ENCODE measurements around the gene C12orf50.

Gene C12orf50

DNA sequence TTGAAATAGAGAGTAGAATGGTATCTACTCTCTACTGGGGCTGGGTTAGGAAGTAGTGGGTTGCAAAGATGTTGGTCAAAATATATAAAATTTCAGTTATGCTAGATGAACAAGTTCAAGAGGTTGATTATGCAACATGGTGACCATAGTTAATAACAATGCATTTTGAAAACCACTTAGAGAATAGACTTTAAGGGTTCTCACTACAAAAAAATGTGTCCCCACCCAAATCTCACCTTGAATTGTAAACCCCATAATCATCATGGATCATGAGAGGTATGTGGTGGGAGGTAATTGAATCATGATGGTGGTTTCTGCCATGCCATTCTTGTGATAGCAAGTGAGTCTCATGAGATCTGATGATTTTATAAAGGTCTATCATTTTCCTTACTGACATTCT lies 94.0 kb downstream of the C12orf50 start:
- no peak for TF ChIP-seq TAF1 (IDR thresholded peaks at IDR 0.05; ENCODE audit: borderline replicate concordance, insufficient read depth, low read length)
- TF ChIP-seq, protein P1, sequence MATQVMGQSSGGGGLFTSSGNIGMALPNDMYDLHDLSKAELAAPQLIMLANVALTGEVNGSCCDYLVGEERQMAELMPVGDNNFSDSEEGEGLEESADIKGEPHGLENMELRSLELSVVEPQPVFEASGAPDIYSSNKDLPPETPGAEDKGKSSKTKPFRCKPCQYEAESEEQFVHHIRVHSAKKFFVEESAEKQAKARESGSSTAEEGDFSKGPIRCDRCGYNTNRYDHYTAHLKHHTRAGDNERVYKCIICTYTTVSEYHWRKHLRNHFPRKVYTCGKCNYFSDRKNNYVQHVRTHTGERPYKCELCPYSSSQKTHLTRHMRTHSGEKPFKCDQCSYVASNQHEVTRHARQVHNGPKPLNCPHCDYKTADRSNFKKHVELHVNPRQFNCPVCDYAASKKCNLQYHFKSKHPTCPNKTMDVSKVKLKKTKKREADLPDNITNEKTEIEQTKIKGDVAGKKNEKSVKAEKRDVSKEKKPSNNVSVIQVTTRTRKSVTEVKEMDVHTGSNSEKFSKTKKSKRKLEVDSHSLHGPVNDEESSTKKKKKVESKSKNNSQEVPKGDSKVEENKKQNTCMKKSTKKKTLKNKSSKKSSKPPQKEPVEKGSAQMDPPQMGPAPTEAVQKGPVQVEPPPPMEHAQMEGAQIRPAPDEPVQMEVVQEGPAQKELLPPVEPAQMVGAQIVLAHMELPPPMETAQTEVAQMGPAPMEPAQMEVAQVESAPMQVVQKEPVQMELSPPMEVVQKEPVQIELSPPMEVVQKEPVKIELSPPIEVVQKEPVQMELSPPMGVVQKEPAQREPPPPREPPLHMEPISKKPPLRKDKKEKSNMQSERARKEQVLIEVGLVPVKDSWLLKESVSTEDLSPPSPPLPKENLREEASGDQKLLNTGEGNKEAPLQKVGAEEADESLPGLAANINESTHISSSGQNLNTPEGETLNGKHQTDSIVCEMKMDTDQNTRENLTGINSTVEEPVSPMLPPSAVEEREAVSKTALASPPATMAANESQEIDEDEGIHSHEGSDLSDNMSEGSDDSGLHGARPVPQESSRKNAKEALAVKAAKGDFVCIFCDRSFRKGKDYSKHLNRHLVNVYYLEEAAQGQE (IDR thresholded peaks at IDR 0.05; ENCODE audit: insufficient read depth in 1 of 2, low read depth in 2 of 2, low read length in 2 of 2): no peak
- no peak for TF ChIP-seq FOXP2 (optimal IDR thresholded peaks at IDR 0.05; ENCODE audit: borderline replicate concordance, extremely low read depth, extremely low read length, insufficient read depth)
- TF ChIP-seq SIN3A (IDR thresholded peaks at IDR 0.05; ENCODE audit: borderline replicate concordance, insufficient read depth, low read length): no peak
- TF ChIP-seq POLR2AphosphoS5 (IDR thresholded peaks at IDR 0.05; ENCODE audit: low read depth, low read length): no peak

DNA sequence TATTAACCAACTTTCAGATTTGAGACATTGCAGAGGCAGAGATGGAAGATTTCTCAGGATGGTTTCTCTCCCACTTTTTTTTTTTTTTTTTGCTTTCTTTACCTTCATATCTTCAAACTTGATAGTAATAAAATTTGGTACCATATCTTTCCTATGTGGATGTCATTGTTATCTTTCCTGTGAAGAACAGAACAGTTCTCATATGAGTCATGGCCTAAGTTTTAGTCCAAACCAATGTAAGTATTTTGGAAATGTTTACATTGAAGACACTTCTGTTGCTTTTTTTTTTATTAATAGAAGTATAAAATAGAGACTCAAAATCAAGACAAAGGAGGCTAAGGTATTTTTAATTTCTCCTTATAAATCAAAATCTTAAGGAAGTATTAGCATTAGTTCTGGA lies 95.2 kb downstream of the C12orf50 start:
- no peak for TF ChIP-seq POLR2AphosphoS5 (IDR thresholded peaks at IDR 0.05; ENCODE audit: low read depth, low read length)
- TF ChIP-seq, protein P1 (IDR thresholded peaks at IDR 0.05; ENCODE audit: insufficient read depth in 1 of 2, low read depth in 2 of 2, low read length in 2 of 2): no peak
- TF ChIP-seq FOXP2 (optimal IDR thresholded peaks at IDR 0.05; ENCODE audit: borderline replicate concordance, extremely low read depth, extremely low read length, insufficient read depth): no peak
- no peak for TF ChIP-seq SIN3A (IDR thresholded peaks at IDR 0.05; ENCODE audit: borderline replicate concordance, insufficient read depth, low read length)
- no peak for TF ChIP-seq TAF1 (IDR thresholded peaks at IDR 0.05; ENCODE audit: borderline replicate concordance, insufficient read depth, low read length)

DNA sequence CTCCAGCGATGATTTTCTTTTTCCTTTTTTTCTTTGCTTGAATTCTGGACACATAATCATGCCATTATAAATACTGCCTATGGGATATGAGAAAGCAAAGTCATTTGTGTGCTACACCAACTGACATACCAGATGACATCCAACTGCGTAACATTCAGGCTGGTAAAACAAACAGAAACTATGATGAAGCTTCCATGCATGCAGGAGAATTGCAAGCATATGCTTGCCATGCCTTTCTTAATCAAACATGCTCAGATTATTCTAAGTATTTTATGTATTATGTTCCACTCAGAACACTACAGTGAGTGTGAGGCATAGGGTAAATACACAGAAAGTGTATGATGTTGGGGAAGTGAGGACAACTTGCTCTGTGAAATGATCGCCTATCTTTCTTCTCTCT lies 97.4 kb downstream of the C12orf50 start:
- no peak for TF ChIP-seq TAF1 (IDR thresholded peaks at IDR 0.05; ENCODE audit: borderline replicate concordance, insufficient read depth, low read length)
- TF ChIP-seq, protein P1 (IDR thresholded peaks at IDR 0.05; ENCODE audit: insufficient read depth in 1 of 2, low read depth in 2 of 2, low read length in 2 of 2): no peak
- TF ChIP-seq POLR2AphosphoS5 (IDR thresholded peaks at IDR 0.05; ENCODE audit: low read depth, low read length): no peak
- no peak for TF ChIP-seq SIN3A (IDR thresholded peaks at IDR 0.05; ENCODE audit: borderline replicate concordance, insufficient read depth, low read length)
- TF ChIP-seq FOXP2 (optimal IDR thresholded peaks at IDR 0.05; ENCODE audit: borderline replicate concordance, extremely low read depth, extremely low read length, insufficient read depth): no peak

DNA sequence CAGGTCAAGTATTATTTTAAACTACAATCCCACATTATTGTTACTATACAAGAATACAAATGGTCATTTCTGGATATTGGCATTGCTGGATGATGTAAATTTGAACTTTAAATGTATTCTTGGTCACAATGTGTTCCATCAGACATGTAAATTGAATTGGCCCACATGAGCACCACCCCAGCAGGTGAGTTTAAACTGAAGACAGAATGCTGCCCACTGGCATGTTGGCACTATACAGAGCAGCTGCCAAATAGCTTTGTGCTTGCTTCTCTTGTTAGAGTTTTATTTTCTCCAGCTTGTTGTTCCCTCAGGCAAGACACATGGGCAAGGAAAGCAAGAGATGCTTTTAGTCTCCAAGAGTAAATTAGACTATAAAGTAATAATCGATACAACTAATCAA lies 98.6 kb downstream of the C12orf50 start:
- TF ChIP-seq POLR2AphosphoS5 (IDR thresholded peaks at IDR 0.05; ENCODE audit: low read depth, low read length) (no peak), TAF1 (IDR thresholded peaks at IDR 0.05; ENCODE audit: borderline replicate concordance, insufficient read depth, low read length) (no peak), FOXP2 (optimal IDR thresholded peaks at IDR 0.05; ENCODE audit: borderline replicate concordance, extremely low read depth, extremely low read length, insufficient read depth) (no peak), SIN3A (IDR thresholded peaks at IDR 0.05; ENCODE audit: borderline replicate concordance, insufficient read depth, low read length) (no peak)
- TF ChIP-seq, protein P1 (IDR thresholded peaks at IDR 0.05; ENCODE audit: insufficient read depth in 1 of 2, low read depth in 2 of 2, low read length in 2 of 2): no peak
